Kidney (tissue), 14 donors: ENCODE data around the gene CD44. TPM values are rescaled to one million over a fixed set of nuclear protein-coding genes. Genes with fewer than 3 reads are reported as not detected.

Source experiments
- DNase-seq, 5 donors: peaks; one replicate each; pipeline ENCODE4 v3.0.0-alpha.2; 2013 to 2020
- FAIRE-seq: peaks from 2 replicates; lab custom pipeline; 2012; peaks lifted over from hg19 to GRCh38; lab: Jason Lieb, UNC
- H3K27ac ChIP-seq, 2 donors: one replicate each; pipeline ENCODE4 v1.7.0; 2013; ENCODE audit warnings: low read depth in 2 of 2, low read length in 2 of 2, inconsistent platforms in 1 of 2
- H3K27me3 ChIP-seq: one replicate; pipeline ENCODE4 v1.7.1; 2013; ENCODE audit warnings: low read length, inconsistent platforms; ENCODE audit not compliant: control insufficient read depth, insufficient read depth
- H3K36me3 ChIP-seq, 3 donors: one replicate each; pipeline versions ENCODE4 v1.7.0 to v1.7.1; 2013; ENCODE audit warnings: low read length in 3 of 3, control low read depth in 1 of 3, inconsistent platforms in 1 of 3; ENCODE audit not compliant: insufficient read depth in 3 of 3, control insufficient read depth in 2 of 3
- H3K4me1 ChIP-seq, 3 donors: one replicate each; pipeline versions ENCODE4 v1.7.0 to v1.7.1; 2013; ENCODE audit warnings: low read length in 3 of 3, inconsistent platforms in 1 of 3, low read depth in 1 of 3; ENCODE audit not compliant: control insufficient read depth in 2 of 3, insufficient read depth in 2 of 3
- H3K4me3 ChIP-seq, 3 donors: one replicate each; pipeline versions ENCODE4 v1.7.0 to v1.8.1; 2013; ENCODE audit warnings: low read length in 3 of 3, control low read depth in 1 of 3, inconsistent platforms in 1 of 3
- H3K9ac ChIP-seq, 3 donors: one replicate each; pipeline versions ENCODE4 v1.7.0 to v1.7.1; 2013; ENCODE audit warnings: low read length in 3 of 3, control low read depth in 1 of 3, inconsistent platforms in 1 of 3
- H3K9me3 ChIP-seq, 3 donors: one replicate each; pipeline versions ENCODE4 v1.7.0 to v1.7.1; 2013; ENCODE audit warnings: low read length in 3 of 3, control low read depth in 1 of 3, inconsistent platforms in 1 of 3; ENCODE audit not compliant: control insufficient read depth in 2 of 3, insufficient read depth in 1 of 3
- intact Hi-C: fragments of 100-400 bp; cut with DNase I; formaldehyde crosslinking; loops from one replicate; pipeline ENCODE4 v1.11.1; 2022
- polyA plus RNA-seq: library from polyadenylated mRNA; stranded (reverse); fragments of 350-450 nt; fragmentation: Illumina TruSeq; extraction: RNeasy Lipid Tissue Mini Kit (QIAGEN cat#74804); gene quantifications from one replicate; pipeline ENCODE4 v1.2.3, GENCODE V29; 2014; ENCODE audit warnings: low read depth, low replicate concordance; ENCODE audit not compliant: insufficient read depth
- total RNA-seq: library from RNA; stranded (reverse); fragmentation: NEBNext Ultra II Directional; extraction: Animal tissue kit (Norgen Biotek cat#: 25700); gene quantifications from one replicate; pipeline ENCODE4 v1.2.1, GENCODE V29; 2021
- TF ChIP-seq, protein P1 (sequence below): IDR thresholded peaks from 3 replicates; pipeline ENCODE4 v1.5.1; 2012; ENCODE audit warnings: mild to moderate bottlenecking, moderate library complexity, borderline replicate concordance; ENCODE audit not compliant: insufficient read depth; ENCODE audit errors: extremely low read depth
- donor health status: control.
- donor health status: control.
- donor health status: control.
- donor health status: control.
- donor health status: control.
- donor health status: DM: yes; HTN: yes; CAD: no.
- donor health status: Normal renal cell carcinoma (clear cell type).

The CD44 gene
- total and polyA plus RNA-seq, 2 donors from 2014 or later, result 13.8 to 235 TPM

DNA sequence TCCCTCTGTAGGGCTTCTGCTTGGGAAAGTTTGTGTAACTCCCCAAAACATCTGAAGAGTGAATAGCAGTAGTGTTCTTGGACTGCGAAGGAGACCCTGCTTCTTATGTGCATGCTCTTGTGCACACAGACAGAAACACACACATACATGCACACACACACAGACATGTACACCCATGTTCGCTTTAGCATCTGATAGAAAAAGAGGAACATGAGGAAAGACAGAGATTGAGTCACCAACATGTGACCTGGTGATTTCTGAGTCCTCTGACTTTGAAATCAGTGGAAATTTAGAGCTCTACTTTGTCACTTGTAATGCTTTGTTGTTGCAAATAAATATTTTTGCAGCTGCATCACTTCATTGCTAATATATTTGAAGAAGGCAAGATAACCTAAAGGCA is 23.8 kb downstream of the CD44 start:
- Histone ChIP-seq H3K9ac (no peak overlapping the region), H3K27ac (no peak overlapping the region), H3K27me3 (no peaks in the 10 kb centered on the region), H3K4me1 (peaks cover 0 to 9% (median 7%) of the 10 kb centered on the region in 3 donors), H3K9me3 (no peaks in the 10 kb centered on the region), H3K4me3 (no peak overlapping the region), H3K36me3 (no peaks in the 10 kb centered on the region)
- intact Hi-C loops, result no loop called here
- TF ChIP-seq, protein P1, sequence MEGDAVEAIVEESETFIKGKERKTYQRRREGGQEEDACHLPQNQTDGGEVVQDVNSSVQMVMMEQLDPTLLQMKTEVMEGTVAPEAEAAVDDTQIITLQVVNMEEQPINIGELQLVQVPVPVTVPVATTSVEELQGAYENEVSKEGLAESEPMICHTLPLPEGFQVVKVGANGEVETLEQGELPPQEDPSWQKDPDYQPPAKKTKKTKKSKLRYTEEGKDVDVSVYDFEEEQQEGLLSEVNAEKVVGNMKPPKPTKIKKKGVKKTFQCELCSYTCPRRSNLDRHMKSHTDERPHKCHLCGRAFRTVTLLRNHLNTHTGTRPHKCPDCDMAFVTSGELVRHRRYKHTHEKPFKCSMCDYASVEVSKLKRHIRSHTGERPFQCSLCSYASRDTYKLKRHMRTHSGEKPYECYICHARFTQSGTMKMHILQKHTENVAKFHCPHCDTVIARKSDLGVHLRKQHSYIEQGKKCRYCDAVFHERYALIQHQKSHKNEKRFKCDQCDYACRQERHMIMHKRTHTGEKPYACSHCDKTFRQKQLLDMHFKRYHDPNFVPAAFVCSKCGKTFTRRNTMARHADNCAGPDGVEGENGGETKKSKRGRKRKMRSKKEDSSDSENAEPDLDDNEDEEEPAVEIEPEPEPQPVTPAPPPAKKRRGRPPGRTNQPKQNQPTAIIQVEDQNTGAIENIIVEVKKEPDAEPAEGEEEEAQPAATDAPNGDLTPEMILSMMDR, result no peak
- no peak for DNase-seq
- no peak for FAIRE-seq

DNA sequence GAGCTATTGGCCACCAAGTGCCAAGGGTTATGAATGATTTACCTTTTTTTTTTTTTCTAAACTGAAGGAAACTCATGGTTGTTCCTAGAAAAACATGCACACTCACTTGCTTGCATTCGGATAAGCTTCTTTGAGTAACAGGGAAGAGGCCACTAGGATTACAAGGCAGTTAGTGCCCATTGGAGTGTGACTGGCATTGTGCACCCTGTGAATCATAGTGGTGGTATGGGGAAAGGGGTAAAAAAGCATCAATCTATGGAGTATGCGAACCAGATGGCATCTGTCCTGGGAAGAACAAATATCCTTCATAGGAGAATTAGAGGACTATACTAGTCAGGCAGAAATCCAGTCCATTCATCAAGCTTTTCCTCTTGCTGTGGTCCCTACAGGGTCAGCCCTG is 24.2 kb downstream of the CD44 start:
- H3K9ac ChIP-seq, result no peak overlapping the region
- intact Hi-C loops, result no loop called here

DNA sequence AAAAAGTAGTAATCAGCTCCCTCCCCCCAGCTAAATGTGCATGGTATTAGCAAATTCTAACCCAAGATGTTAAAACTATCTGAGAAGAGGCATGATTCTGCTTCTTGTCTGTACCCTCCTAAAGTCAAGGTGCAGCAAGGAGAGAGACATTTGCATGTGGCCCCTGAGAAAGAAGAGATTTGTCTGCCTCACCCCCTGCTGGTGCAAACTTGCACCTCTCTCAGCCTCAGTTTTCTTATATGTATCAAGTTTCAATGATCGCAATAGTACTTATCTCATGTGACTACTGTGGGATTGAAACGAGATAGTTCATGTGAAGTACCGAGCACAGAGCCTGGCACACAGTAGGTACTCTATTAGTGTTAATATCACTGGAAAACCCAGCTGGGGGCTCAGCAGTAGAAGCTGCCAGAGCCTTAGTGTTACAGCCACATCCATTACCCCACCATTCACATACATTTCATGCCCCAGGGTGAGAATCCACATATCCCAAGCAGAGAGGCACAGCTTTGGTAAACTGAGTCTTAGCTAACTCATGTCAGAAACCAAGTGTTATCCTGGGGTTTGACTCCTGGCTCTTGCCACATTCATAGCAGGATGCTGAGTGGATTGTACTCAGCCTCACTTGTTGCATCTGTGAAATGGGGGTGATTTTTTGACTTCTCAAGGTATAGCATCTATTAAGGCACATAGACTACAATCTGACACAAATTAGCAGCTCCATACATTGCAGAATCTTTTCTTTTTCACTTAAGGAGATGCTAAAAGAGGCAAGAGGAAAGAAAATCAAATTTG is 24.9 kb downstream of the CD44 start:
- intact Hi-C loops, result no loop called here
- Histone ChIP-seq H3K9ac (no peak overlapping the region), H3K27ac (no peak overlapping the region), H3K27me3 (no peaks in the 10 kb centered on the region), H3K4me3 (no peak overlapping the region), H3K9me3 (no peaks in the 10 kb centered on the region), H3K36me3 (no peaks in the 10 kb centered on the region), H3K4me1 (peaks cover 0 to 9% (median 7%) of the 10 kb centered on the region in 3 donors)
- TF ChIP-seq, protein P1, result peak; percentile 7
- no peak for FAIRE-seq
- DNase-seq, result no peak

More for the DNA sequence above, 24.2 kb downstream of the CD44 start:
- H3K4me1 ChIP-seq, result peaks cover 0 to 9% (median 7%) of the 10 kb centered on the region in 3 donors
- peak in 3 of 5 donors; percentile 33 to 36 (median 35) for DNase-seq
- no peak overlapping the region for H3K27ac ChIP-seq
- H3K27me3 ChIP-seq, result no peaks in the 10 kb centered on the region
- TF ChIP-seq, protein P1, result no peak
- no peaks in the 10 kb centered on the region for H3K36me3 ChIP-seq
- H3K4me3 ChIP-seq, result no peak overlapping the region
- no peak for FAIRE-seq
- H3K9me3 ChIP-seq, result no peaks in the 10 kb centered on the region
